SK-N-SH (cell line): ENCODE results near the gene UNC79. TPM values are rescaled to one million over a fixed set of nuclear protein-coding genes. Genes with fewer than 3 reads are reported as not detected.

Experiments used
- CTCF ChIA-PET: fragments of 300-600, 350-600 bp; formaldehyde crosslinking; extraction: SDS; loops from one replicate; lab custom pipeline; 2021; lab: Yijun Ruan, JAX
- POLR2A ChIA-PET: fragments of 350-600 bp; sonication (Branson Sonifier 250); formaldehyde crosslinking; extraction: SDS; loops from one replicate; lab custom pipeline; 2020; ENCODE audit warnings: antibody characterized with exemption, inconsistent platforms; lab: Yijun Ruan, JAX
- DNase-seq: peaks from one replicate; pipeline ENCODE4 v3.0.0; 2012
- H2AFZ ChIP-seq: fragments of 200-600 bp; sonication (generic); 2 replicates; pipeline ENCODE4 v1.8.1; 2016; ENCODE audit warnings: antibody characterized with exemption, mild to moderate bottlenecking, low read depth
- H3F3A ChIP-seq: fragments of 200-600 bp; sonication (generic); replicated peaks from 2 replicates; pipeline ENCODE3; 2016; ENCODE audit warnings: antibody characterized with exemption, mild to moderate bottlenecking; ENCODE audit not compliant: insufficient read depth
- H3K27ac ChIP-seq, 2 experiments: fragments of 200-500 bp in 1 of 2; fragments of 200-600 bp in 1 of 2; sonication (Bioruptor generic) in 1 of 2; sonication (generic), shearing (Covaris generic) in 1 of 2; 2 replicates each; pipeline versions ENCODE4 v1.5.1 to v1.6.1; 2014 to 2016; ENCODE audit warnings: low read depth in 2 of 2, inconsistent platforms in 1 of 2, low read length in 1 of 2, mild to moderate bottlenecking in 1 of 2, mixed read lengths in 1 of 2
- H3K27me3 ChIP-seq: fragments of 200-600 bp; sonication (generic), shearing (Covaris generic); 2 replicates; pipeline ENCODE4 v1.6.1; 2016; ENCODE audit warnings: mixed run types; ENCODE audit not compliant: insufficient read depth
- H3K36me3 ChIP-seq, 2 experiments: fragments of 200-500 bp in 1 of 2; fragments of 200-600 bp in 1 of 2; sonication (Bioruptor generic) in 1 of 2; sonication (generic) in 1 of 2; replicated peaks in 1 of 2; 2 replicates each; pipeline versions ENCODE3 to v1.5.1; 2014 to 2016; ENCODE audit warnings: low read length in 1 of 2, mild to moderate bottlenecking in 1 of 2; ENCODE audit not compliant: insufficient read depth in 2 of 2, control insufficient read depth in 1 of 2
- H3K4me1 ChIP-seq, 2 experiments: fragments of 200-500 bp in 1 of 2; fragments of 200-600 bp in 1 of 2; sonication (Bioruptor generic) in 1 of 2; sonication (generic), shearing (Covaris generic) in 1 of 2; 2 replicates each; pipeline versions ENCODE4 v1.5.1 to v1.6.1; 2014 to 2016; ENCODE audit warnings: low read depth in 1 of 2, low read length in 1 of 2, mixed run types in 1 of 2; ENCODE audit not compliant: insufficient read depth in 2 of 2, control insufficient read depth in 1 of 2
- H3K4me2 ChIP-seq: fragments of 200-600 bp; sonication (generic), shearing (Covaris generic); 2 replicates; pipeline ENCODE4 v1.6.1; 2017; ENCODE audit warnings: mixed run types
- H3K4me3 ChIP-seq, 2 experiments: fragments of 200-500 bp in 1 of 2; fragments of 200-600 bp in 1 of 2; sonication (Bioruptor generic) in 1 of 2; sonication (generic), shearing (Covaris generic) in 1 of 2; 2 replicates each; pipeline versions ENCODE4 v1.5.1 to v1.8.1; 2014 to 2016; ENCODE audit warnings: low read depth in 2 of 2, inconsistent platforms in 1 of 2, low read length in 1 of 2, mild to moderate bottlenecking in 1 of 2, mixed read lengths in 1 of 2, moderate library complexity in 1 of 2
- H3K79me2 ChIP-seq: fragments of 200-600 bp; sonication (generic); 2 replicates; pipeline ENCODE4 v1.8.1; 2017; ENCODE audit warnings: mild to moderate bottlenecking; ENCODE audit not compliant: insufficient read depth
- H3K9ac ChIP-seq: fragments of 200-600 bp; sonication (generic); 2 replicates; pipeline ENCODE4 v1.6.1; 2017; ENCODE audit warnings: mixed run types
- H3K9me2 ChIP-seq: fragments of 200-600 bp; sonication (generic); 2 replicates; pipeline ENCODE4 v1.6.1; 2017; ENCODE audit warnings: mixed run types
- H3K9me3 ChIP-seq: fragments of 200-600 bp; sonication (generic); 2 replicates; pipeline ENCODE4 v1.6.1; 2017; ENCODE audit warnings: mixed run types, mild to moderate bottlenecking, moderate library complexity
- H4K20me1 ChIP-seq: fragments of 200-600 bp; sonication (generic); 2 replicates; pipeline ENCODE4 v1.6.1; 2017; ENCODE audit warnings: mild to moderate bottlenecking, mixed run types; ENCODE audit not compliant: insufficient read depth
- FOXJ3 ChIP-seq: sonication (generic); formaldehyde crosslinking; IDR thresholded peaks from 2 replicates; pipeline ENCODE4 v1.5.1; 2020; ENCODE audit warnings: mild to moderate bottlenecking, missing genetic modification reagents
- MEF2A ChIP-seq: IDR thresholded peaks from 2 replicates; pipeline ENCODE4 v1.4.0; 2012; ENCODE audit warnings: low read depth, borderline replicate concordance
- MXI1 ChIP-seq: IDR thresholded peaks from 2 replicates; pipeline ENCODE4 v1.6.1; 2012; ENCODE audit warnings: mild to moderate bottlenecking, low read depth, low read length, improper control_type of control experiment
- NFIC ChIP-seq: IDR thresholded peaks from 2 replicates; pipeline ENCODE4 v1.4.0; 2012; ENCODE audit warnings: borderline replicate concordance
- NRF1 ChIP-seq: IDR thresholded peaks from 2 replicates; pipeline ENCODE4 v1.6.1; 2012; ENCODE audit warnings: low read depth, mild to moderate bottlenecking, low read length
- POLR2AphosphoS5 ChIP-seq: IDR thresholded peaks from 2 replicates; pipeline ENCODE4 v1.6.1; 2012; ENCODE audit warnings: low read depth, low read length
- RCOR1 ChIP-seq: fragments of 150-350 bp; IDR thresholded peaks from 2 replicates; pipeline ENCODE4 v1.6.1; 2017; ENCODE audit warnings: antibody characterized with exemption, low read length
- RFX5 ChIP-seq: IDR thresholded peaks from 2 replicates; pipeline ENCODE4 v1.6.1; 2012; ENCODE audit warnings: mild to moderate bottlenecking, improper control_type of control experiment, low read length
- SIN3A ChIP-seq: IDR thresholded peaks from 2 replicates; pipeline ENCODE4 v1.6.1; 2012; ENCODE audit warnings: low read depth, mild to moderate bottlenecking, low read length, moderate library complexity, borderline replicate concordance
- USF2 ChIP-seq: fragments of 150-350 bp; IDR thresholded peaks from 2 replicates; pipeline ENCODE4 v1.6.1; 2017; ENCODE audit warnings: antibody characterized with exemption, low read length, low read depth, borderline replicate concordance
- ZBTB33 ChIP-seq: IDR thresholded peaks from 2 replicates; pipeline ENCODE4 v1.4.0; 2012; ENCODE audit warnings: low read depth, borderline replicate concordance
- WGBS: methylation state at CpG from one replicate; pipeline ENCODE4 v1.1.6; 2017; ENCODE audit warnings: low lambda C conversion rate; 5-methylcytosine and 5-hydroxymethylcytosine counted together
- polyA plus RNA-seq, 3 experiments: library from polyadenylated mRNA; depleted of rRNA; stranded (reverse); fragments of >200 nt; gene quantifications; 2 replicates each; pipeline ENCODE4 v1.2.3, GENCODE V29; 2012
- TF ChIP-seq, protein P1 (sequence below): IDR thresholded peaks from 2 replicates; pipeline ENCODE4 v1.6.1; 2012; ENCODE audit warnings: mild to moderate bottlenecking, low read depth, low read length, moderate library complexity

UNC79 gene
- polyA plus RNA-seq, 1 of the 3 experiments (the other 2 are of a cell fraction): 0.10 TPM

DNA sequence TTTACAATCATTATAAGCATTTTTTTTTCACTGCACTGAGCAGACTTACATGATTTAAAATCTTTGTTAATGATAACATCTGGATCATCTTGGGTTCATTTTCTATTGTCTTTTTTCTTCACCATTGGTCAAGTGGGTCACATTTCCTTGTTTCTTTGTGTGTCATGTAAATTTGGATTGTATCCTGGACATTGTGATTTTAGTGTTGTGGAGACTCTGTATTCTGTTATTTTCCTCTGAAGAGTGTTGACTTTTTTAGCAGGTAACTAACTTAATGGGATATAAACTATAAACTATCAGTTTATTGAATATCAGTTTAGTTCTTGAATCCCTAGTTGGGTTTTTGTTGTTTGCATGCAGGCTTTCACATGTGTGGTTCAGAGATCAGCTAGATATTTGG lies 4.0 kb upstream of the UNC79 start (continued):
- no peak for TF ChIP-seq ZBTB33
- no peak for TF ChIP-seq POLR2AphosphoS5
- TF ChIP-seq USF2: no peak
- no peak for TF ChIP-seq FOXJ3
- TF ChIP-seq SIN3A: no peak
- TF ChIP-seq RFX5: no peak
- no peak for TF ChIP-seq RCOR1
- TF ChIP-seq, all 33 proteins: peak for 0

DNA sequence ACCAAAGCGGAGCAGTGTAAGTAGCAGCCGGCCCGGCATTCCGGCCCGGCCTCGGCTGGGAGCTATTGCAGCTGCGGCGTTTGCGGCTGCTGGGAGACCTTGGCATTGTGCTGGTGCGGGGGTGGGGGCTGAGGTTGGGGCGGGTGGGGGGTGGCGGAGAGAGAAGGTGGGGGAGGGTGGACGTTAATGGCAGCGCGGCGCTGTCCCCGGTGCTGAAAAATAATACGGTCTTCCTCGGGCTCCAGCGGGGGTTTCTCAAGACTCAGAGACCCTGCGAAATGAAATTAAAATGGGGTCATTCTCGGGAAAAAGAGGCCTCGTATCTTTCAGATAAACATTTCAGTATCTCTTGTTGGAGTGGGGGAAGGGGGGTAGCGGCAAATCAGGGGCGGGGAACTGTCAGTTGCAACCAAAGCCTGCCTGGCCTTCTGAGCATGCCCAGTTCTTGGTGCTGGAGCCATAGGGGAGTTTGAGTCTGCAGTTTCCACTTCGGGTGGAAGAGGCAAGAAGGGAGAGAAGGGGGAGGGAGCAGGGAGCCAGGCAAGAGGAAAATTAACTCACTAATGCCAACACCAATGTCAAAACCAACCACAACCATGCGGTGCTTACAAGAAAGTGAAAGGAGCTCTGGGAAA lies 414 bp downstream of the UNC79 start:
- Histone ChIP-seq H3K36me3 (no peaks in the 10 kb centered on the region), H2AFZ (no peak overlapping the region), H3K9me3 (no peaks in the 10 kb centered on the region; the same call in 1 of the 2 replicates), H3K9ac (no peak overlapping the region), H3K27ac (peak overlapping the region in 1 of 2 experiments; percentile 88; a peak in 2 of 4 replicates), H4K20me1 (no peaks in the 10 kb centered on the region), H3K4me3 (peak overlapping the region; percentile 30 to 48; a peak in 3 of 4 replicates), H3K9me2 (no peaks in the 10 kb centered on the region; the same call in 1 of the 2 replicates), H3K27me3 (no peaks in the 10 kb centered on the region), H3K4me2 (0 out of 2 replicates have a peak overlapping the region, but pooled peaks have one; percentile 29), H3F3A (no peaks in the 10 kb centered on the region), H3K79me2 (no peaks in the 10 kb centered on the region), H3K4me1 (peaks cover 0 to 4% of the 10 kb centered on the region in 2 experiments; a peak in 2 of 4 replicates)
- 5% methylated on average over 20 of the region's 27 CpGs for WGBS
- ChIA-PET CTCF (no interaction called here), POLR2A (interaction anchor here (0.6 kb wide), 1 partner anchor 244 kb away, joined by 3 read pairs; no protein-coding TSS in a partner anchor)
- DNase-seq: peak; percentile 80
- TF ChIP-seq MEF2A (no peak), NRF1 (peak; percentile 23; the same call in 1 of the 2 replicates), NFIC (no peak), MXI1 (peak; percentile 63)
- TF ChIP-seq, protein P1, sequence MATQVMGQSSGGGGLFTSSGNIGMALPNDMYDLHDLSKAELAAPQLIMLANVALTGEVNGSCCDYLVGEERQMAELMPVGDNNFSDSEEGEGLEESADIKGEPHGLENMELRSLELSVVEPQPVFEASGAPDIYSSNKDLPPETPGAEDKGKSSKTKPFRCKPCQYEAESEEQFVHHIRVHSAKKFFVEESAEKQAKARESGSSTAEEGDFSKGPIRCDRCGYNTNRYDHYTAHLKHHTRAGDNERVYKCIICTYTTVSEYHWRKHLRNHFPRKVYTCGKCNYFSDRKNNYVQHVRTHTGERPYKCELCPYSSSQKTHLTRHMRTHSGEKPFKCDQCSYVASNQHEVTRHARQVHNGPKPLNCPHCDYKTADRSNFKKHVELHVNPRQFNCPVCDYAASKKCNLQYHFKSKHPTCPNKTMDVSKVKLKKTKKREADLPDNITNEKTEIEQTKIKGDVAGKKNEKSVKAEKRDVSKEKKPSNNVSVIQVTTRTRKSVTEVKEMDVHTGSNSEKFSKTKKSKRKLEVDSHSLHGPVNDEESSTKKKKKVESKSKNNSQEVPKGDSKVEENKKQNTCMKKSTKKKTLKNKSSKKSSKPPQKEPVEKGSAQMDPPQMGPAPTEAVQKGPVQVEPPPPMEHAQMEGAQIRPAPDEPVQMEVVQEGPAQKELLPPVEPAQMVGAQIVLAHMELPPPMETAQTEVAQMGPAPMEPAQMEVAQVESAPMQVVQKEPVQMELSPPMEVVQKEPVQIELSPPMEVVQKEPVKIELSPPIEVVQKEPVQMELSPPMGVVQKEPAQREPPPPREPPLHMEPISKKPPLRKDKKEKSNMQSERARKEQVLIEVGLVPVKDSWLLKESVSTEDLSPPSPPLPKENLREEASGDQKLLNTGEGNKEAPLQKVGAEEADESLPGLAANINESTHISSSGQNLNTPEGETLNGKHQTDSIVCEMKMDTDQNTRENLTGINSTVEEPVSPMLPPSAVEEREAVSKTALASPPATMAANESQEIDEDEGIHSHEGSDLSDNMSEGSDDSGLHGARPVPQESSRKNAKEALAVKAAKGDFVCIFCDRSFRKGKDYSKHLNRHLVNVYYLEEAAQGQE: peak; percentile 87
